HG03108 (cell line): Measurements from ENCODE around the gene FRMD8.

Experiments used
- ATAC-seq: cut with Tn5 transposase; IDR thresholded peaks from one replicate; pipeline ENCODE4 v1.9.1; 2021; ENCODE audit warnings: moderate library complexity; ENCODE audit not compliant: unreplicated experiment

FRMD8 gene

DNA sequence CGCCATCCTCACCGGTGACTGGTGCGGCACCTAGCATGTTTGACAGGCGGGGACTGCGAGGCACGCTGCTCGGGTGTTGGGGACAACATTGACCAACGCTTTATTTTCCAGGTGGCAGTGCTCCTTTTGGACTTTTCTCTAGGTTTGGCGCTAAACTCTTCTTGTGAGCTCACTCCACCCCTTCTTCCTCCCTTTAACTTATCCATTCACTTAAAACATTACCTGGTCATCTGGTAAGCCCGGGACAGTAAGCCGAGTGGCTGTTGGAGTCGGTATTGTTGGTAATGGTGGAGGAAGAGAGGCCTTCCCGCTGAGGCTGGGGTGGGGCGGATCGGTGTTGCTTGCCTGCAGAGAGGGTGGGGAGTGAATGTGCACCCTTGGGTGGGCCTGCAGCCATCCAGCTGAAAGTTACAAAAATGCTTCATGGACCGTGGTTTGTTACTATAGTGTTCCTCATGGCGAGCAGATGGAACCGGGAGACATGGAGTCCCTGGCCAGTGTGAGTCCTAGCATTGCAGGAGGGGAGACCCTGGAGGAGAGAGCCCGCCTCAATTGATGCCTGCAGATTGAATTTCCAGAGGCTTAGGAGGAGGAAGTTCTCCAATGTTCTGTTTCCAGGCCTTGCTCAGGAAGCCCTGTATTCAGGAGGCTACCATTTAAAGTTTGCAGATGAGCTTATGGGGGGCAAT lies 37.2 kb downstream of the FRMD8 start:
- no peak for ATAC-seq

DNA sequence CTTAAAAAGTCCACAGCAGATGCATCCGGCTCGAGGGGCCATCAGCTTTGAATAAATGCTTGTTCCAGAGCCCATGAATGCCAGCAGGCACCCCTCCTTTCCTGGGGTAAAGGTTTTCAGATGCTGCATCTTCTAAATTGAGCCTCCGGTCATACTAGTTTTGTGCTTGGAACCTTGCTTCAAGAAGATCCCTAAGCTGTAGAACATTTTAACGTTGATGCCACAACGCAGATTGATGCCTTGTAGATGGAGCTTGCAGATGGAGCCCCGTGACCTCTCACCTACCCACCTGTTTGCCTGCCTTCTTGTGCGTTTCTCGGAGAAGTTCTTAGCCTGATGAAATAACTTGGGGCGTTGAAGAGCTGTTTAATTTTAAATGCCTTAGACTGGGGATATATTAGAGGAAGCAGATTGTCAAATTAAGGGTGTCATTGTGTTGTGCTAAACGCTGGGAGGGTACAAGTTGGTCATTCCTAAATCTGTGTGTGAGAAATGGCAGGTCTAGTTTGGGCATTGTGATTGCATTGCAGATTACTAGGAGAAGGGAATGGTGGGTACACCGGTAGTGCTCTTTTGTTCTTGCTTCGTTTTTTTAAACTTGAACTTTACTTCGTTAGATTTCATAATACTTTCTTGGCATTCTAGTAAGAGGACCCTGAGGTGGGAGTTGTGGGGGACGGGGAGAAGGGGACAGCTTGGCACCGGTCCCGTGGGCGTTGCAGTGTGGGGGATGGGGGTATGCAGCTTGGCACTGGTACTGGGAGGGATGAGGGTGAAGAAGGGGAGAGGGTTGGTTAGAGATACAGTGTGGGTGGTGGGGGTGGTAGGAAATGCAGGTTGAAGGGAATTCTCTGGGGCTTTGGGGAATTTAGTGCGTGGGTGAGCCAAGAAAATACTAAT lies 38.0 kb downstream of the FRMD8 start:
- ATAC-seq, result no peak

DNA sequence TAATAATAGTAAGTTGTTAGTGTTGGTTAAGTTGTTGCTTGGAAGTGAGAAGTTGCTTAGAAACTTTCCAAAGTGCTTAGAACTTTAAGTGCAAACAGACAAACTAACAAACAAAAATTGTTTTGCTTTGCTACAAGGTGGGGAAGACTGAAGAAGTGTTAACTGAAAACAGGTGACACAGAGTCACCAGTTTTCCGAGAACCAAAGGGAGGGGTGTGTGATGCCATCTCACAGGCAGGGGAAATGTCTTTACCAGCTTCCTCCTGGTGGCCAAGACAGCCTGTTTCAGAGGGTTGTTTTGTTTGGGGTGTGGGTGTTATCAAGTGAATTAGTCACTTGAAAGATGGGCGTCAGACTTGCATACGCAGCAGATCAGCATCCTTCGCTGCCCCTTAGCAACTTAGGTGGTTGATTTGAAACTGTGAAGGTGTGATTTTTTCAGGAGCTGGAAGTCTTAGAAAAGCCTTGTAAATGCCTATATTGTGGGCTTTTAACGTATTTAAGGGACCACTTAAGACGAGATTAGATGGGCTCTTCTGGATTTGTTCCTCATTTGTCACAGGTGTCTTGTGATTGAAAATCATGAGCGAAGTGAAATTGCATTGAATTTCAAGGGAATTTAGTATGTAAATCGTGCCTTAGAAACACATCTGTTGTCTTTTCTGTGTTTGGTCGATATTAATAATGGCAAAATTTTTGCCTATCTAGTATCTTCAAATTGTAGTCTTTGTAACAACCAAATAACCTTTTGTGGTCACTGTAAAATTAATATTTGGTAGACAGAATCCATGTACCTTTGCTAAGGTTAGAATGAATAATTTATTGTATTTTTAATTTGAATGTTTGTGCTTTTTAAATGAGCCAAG lies 38.9 kb downstream of the FRMD8 start:
- ATAC-seq, result no peak

DNA sequence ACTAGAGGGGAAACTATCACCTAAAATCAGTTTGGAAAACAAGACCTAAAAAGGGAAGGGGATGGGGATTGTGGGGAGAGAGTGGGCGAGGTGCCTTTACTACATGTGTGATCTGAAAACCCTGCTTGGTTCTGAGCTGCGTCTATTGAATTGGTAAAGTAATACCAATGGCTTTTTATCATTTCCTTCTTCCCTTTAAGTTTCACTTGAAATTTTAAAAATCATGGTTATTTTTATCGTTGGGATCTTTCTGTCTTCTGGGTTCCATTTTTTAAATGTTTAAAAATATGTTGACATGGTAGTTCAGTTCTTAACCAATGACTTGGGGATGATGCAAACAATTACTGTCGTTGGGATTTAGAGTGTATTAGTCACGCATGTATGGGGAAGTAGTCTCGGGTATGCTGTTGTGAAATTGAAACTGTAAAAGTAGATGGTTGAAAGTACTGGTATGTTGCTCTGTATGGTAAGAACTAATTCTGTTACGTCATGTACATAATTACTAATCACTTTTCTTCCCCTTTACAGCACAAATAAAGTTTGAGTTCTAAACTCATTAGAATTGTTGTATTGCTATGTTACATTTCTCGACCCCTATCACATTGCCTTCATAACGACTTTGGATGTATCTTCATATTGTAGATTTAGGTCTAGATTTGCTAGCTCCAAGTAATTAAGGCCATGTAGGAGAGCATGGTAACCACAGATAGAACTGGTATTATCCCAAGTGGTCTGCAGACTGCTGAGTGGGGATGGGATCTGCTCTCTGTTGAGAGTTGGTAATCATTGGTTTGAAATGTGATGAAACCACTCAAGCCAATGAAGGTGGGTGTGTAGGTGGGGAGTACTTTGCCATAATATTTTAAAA lies 39.8 kb downstream of the FRMD8 start:
- no peak for ATAC-seq

DNA sequence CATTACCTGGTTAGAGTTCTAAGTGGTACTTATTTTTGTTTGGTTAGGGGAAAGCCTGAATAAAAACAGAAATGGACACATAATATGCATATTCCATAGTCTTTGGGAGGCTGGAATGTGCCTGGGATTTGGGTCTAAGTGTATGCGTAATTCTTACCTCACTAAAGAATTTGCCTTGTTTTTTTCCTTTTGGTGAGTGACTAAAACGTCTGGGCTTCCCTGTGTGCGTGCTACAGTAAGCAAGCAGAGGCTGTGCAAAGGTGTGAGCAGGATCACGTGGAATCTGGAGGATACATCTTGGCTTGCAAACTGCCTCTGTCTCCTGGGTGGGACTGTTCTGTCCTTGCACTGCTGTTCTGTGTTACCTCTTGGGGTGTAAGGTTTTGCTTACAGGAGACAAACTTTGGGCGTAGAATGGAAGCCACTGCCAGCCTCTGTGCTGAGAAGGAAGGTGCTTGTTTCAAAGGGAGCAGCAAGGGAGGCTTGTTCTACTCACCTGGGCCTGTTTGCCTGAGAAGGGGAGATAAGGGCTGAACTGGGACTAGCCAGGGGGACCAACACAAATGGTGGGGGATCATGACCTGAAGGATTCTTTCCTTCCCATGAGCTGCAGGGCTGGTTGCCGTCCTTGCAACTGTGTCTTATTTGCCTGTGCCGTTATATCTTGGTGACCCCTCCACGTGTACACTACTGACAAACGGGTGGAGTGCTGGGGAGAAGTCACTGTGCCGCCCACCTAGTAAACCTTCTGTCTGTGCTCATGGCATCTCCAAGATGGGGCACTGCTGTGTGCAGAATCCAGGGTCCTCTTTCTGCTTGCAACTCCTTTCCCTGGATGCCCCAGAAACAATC lies 40.6 kb downstream of the FRMD8 start:
- no peak for ATAC-seq

DNA sequence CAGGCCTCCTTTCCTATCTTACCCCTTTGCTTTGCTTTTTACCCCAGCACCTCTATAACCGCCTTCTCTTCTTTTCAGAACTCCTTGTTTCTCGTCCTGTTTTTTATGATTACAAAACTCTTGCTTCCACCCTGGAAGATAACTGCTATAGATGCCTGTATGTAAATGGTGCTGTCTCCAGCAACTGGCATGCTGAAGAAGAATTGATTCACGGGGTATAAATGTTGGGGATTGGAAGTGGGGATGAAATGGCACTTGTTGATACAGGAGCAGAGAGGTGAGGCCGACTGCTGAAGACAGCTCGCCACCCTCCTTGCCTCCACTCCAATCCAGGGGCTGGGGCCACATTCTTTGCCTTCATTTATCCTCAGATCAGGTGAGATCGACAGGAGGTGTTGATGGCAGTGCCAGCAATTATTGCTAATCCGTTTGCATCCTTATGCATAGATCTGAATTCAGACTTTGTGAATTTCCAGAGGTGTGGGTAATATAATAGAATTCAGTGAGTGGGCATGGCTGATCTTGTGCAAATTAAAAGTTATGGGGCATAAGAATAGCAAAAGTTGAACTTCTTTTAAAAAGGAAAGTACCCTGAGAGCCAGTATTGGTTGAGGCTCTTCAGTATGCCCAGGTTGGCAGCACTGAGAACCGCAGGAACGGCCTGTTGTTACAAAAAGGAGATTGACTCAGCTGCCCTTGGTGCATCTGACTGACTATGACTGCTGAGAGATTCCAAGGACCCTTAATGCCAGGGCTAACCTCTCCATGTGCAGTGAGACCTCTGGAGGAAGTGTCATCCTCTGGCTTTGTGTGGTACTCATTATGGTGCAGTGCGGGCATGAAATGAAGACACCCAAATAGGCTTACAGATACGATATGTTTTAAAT lies 41.5 kb downstream of the FRMD8 start:
- no peak for ATAC-seq

DNA sequence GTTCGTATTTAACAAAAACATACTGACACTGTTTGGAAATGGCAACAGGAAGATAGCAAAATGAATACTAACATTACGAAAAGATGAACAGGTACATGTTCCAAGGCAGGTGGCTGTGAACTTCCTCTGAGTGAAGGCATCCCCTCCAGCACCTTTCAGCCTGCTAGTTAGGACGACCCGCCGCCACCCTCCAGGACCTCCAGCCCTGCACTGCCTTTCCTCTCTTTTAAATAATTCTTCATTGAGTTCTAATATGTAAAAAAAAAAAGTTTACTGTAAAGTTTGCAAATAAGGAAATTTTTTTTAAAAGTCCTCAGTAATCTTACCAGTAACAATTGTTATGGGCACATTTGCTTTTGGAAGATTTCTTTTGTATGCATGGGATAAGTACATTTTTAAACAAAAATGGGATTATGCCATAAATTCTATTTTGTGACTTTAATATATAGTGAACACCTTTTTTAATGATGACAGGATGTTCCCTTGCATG lies 42.2 kb downstream of the FRMD8 start:
- no peak for ATAC-seq

DNA sequence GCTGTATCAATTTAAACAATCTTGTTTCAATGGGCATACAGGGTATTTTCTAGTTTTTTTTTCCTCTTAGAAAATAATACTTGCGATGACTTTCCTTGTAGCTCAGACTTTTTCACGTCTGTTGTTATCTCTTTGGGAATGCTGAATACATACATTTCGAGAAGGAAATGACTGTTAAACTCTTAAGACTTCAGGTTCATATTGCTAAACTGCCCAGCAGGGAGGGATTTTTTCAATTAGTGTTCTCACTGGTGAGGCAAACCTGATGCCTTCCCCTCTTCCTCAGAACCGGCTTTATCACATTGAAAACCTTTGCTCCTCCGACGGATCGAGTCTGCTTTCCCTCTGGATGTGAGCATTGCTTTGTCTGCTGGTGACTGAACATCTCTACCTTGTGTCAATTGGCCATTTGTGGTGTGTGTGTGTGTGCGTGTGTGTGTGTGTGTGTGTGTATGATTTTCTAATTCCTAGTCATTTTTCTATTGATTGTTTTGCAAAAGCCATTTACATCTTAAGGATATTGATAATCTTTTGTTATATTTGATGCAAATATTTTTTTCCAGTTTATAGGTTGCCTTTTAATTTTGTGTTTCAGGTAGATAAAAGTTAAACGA lies 42.7 kb downstream of the FRMD8 start:
- ATAC-seq, result no peak

DNA sequence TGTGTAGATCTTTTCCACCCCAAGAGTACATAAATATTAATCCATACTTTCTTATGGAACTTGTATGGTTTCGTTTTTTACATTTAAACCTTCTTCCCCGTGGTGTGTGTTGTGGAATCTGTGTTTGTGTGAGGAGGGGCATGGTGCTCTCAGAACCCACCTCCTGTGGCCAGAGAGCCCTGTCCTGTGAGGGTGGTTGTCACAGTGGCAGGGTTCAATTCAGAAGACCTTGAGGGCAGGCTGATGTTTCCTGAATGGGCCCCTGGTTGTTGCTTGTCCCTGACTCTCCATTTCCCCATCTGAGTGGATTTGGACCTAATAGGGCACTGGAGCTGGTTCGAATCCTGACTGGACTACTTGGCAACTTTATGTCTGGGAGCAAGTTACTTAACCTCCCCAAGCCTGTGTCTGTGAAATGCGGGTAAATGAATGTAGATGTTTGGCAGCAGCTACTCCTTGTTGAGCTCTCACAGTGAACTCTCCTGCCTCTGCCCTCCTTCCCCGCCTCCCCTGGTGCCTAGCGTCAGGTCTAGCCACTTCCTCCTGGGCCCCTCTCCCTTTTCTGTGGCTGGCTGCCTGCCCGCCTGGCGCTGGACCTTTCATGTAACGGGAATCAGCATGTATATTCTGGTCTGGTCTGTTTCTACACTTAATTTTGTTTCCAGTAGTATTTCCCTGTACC lies 43.4 kb downstream of the FRMD8 start:
- no peak for ATAC-seq

DNA sequence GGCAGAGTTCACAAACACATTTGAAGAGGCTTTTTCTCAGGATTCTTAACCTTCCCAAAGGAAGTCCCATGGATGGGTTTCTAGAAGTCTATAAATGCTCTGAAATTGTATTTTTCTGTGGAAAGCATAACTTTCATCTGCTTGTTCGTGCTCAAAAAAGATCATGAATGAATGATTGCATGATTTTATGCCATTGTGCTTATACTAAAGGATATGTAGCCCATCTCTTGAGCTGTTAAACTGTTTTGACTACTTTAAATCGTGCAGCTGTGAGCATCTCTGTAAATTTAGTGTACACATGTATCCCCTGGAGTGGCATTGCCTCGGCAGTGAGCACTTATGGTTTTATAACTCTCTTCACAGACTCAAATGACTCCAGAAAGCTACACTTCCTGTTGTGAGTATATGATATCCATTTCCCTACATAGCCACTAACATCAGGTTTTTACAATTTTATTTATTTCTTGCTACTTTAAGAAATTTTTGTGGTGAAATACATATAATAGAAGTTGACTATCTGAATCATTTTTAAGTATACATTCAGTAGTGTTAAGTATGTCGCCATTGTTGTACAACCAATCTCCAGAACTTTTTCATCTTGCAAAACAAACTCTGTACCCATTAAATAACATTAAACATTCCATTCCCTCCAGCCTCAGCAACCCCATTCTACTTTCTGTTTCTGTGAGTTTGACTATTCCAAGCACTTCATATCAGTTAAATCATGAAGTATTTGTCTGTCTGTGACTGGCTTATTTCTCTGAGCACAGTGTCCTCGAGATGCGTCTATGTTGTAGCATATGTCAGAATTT lies 44.2 kb downstream of the FRMD8 start:
- no peak for ATAC-seq

DNA sequence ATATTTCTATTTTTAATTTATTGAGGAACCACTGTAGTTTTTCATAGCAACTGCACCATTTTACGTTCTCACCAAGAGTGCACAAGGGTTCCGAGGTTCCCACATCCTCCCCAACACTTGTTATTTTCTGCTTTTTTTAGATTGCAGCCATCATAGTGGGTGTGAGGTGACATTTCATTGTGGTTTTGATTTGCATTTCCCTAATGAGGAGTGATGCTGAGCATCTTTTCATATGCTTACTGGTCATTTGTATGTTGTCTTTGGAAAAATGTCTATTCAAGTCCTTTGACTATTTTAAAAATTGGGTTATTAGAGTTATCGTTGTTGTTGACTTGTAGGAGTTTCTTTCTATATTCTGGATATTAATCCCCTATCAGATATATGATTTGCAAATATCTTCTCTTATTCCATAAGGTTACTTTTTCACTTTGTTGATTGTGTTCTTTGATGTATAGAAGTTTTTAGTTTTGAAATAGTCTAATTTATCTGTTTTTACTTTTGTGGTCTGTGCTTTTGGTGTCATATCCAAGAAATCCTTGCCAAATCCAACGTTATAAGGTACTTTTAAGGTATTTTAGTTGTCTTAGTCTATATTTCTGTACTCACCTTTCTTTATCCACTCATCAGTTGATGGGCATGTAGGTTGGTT lies 45.1 kb downstream of the FRMD8 start:
- ATAC-seq, result no peak

DNA sequence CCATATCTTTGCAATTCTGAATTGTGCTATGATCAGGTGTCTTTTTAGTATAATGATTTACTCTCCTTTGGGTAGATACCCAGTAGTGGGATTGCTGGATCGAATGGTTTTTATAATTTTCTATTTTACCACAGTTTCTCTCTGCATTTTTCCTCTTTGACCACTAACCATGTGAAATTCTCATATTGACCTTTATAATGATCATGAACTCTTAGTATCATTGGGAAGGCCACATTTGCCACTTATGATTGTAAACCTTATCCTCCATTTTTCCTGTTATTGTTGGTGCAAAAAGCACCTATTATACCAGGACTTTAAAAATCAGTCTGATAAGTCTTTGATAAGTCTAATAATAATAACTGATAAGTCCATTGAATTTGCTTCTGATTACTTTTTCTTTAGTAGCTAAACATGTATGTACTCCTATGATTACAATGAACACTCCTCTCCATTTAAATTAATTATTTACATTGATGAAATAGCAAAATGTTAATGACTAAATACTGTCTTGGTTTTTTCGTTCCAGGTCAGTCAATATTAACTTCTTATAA lies 45.7 kb downstream of the FRMD8 start:
- no peak for ATAC-seq

DNA sequence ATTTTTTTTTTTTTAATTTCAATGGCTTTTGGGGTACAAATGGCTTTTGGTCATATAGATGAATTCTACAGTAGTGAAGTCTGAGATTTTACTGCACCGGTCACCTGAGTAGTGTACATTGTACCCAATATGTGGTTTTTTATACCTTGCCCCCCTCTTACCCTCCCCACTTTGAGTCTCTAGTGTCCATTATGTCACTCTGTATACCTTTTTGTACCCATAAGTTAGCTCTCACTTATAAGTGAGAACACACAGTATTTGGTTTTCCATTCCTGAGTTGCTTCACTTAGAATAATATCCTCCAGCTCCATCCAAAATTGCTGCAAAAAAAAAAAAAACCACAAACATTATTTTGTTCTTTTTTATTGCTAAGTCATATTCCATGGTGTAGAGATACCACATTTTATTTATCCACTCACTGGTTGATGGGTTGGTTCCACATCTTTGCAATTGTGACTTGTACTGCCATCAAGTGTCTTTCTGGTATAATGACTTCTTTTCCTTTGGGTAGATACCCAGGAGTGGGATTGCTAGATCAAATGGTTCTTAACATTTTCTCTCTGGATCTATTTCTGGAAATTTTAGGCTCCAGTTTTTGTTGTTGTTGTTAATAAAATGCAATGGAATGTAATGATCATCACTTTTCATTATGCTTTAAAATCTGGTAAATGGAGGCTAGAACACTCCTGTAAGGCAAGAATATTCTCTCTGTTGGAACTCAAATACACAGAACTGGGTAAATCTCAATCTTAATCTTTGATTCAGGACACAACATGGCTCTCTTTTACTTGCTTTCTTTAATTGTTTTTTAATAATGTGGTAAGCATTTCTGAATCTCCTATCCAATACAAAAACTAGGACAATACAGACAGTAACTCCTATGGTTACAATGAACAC lies 46.5 kb downstream of the FRMD8 start:
- no peak for ATAC-seq

DNA sequence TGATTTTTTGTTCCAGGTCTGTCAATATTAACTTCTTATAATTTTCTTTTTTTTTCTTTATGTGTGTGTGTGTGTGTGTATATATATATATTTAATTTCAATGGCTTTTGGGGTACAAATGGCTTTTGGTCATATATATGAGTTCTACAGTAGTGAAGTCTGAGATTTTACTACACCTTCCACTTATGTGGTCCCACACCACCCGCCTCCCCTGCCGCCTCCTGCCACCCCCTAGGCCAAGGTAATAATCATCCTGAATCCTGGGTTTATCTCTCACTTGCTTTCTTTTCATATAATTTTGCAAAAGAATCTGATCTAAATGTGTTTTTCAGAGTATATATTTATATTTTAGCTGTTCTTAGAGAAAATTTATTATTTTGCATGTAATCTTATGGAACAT lies 47.2 kb downstream of the FRMD8 start:
- no peak for ATAC-seq
